Upper lobe of left lung (tissue), 4 donors: ENCODE results near the gene RBFOX2.

ENCODE experiments used
- CTCF ChIP-seq, 6 experiments: fragments of 450-650 bp in 4 of 6; fragments of 200-600 bp in 2 of 6; sonication (generic) in 2 of 6; IDR thresholded peaks; one replicate each; pipeline ENCODE4 v1.5.1; 2016 to 2019; ENCODE audit warnings: antibody characterized with exemption in 6 of 6
- POLR2A ChIP-seq, 4 donors: fragments of 450-650 bp; IDR thresholded peaks; one replicate each; pipeline ENCODE4 v1.5.1; 2016 to 2017; ENCODE audit warnings: antibody characterized with exemption in 4 of 4, mild to moderate bottlenecking in 2 of 4
- POLR2AphosphoS5 ChIP-seq, 2 donors: sonication (generic); formaldehyde crosslinking; IDR thresholded peaks; one replicate each; pipeline ENCODE4 v1.5.1; 2017; ENCODE audit warnings: antibody characterized with exemption in 2 of 2

GRCh38 chr22:35712672-35713071, 316.0 kb downstream of the RBFOX2 start:
- TF ChIP-seq CTCF (IDR thresholded peaks at IDR 0.05) (no peak), POLR2A (IDR thresholded peaks at IDR 0.05) (no peak), POLR2AphosphoS5 (IDR thresholded peaks at IDR 0.05) (no peak)
